ENCODE measurements around the gene TTLL4.

Gene TTLL4
- 14.1 to 32.8 (median 22.8) reads per million in 3 experiments for total RNA-seq

- DNase-seq, result peak; percentile 99
Observed at GRCh38 chr2:218710687-218711549, at the start of gene TTLL4. Gene TTLL4, plus strand, starts transcription at chr2:218710835. Its CDS starts 26,842 bp downstream, at chr2:218737677.

- no peak for DNase-seq
Observed at GRCh38 chr2:218662377-218662776, 48.3 kb upstream of the TTLL4 start.

GRCh38 chr2:218662827-218663226, 47.8 kb upstream of the TTLL4 start:
- no peak for DNase-seq

- no peak for DNase-seq
Observed at GRCh38 chr2:218663901-218664300, 46.7 kb upstream of the TTLL4 start.

GRCh38 chr2:218664653-218665052, 46.0 kb upstream of the TTLL4 start:
- no peak for DNase-seq

GRCh38 chr2:218671097-218671653, 39.5 kb upstream of the TTLL4 start:
- no peak for DNase-seq

GRCh38 chr2:218671654-218672566, 38.7 kb upstream of the TTLL4 start, which contains the start of the genes RNF25 and STK36:
Gene RNF25, minus strand, starts transcription at chr2:218672002. Its CDS starts 32 bp downstream, at chr2:218671970.
Gene STK36, plus strand, starts transcription at chr2:218672086. Its CDS starts 744 bp downstream, at chr2:218672830.
- peak; percentile 79 for DNase-seq

- no peak for DNase-seq
Observed at GRCh38 chr2:218679119-218679518, 31.5 kb upstream of the TTLL4 start.

- no peak for DNase-seq
Observed at GRCh38 chr2:218680061-218680460, 30.6 kb upstream of the TTLL4 start.

GRCh38 chr2:218687400-218688060, 23.1 kb upstream of the TTLL4 start:
- peak; percentile 29 for DNase-seq

- no peak for DNase-seq
Observed at GRCh38 chr2:218691234-218691633, 19.4 kb upstream of the TTLL4 start.

- no peak for DNase-seq
Observed at GRCh38 chr2:218694405-218695145, 16.1 kb upstream of the TTLL4 start.

GRCh38 chr2:218698885-218699284, 11.8 kb upstream of the TTLL4 start:
- DNase-seq, result no peak

- DNase-seq, result no peak
Observed at GRCh38 chr2:218701806-218702205, 8.8 kb upstream of the TTLL4 start.

GRCh38 chr2:218703341-218703740, 7.3 kb upstream of the TTLL4 start:
- DNase-seq, result no peak

- no peak for DNase-seq
Observed at GRCh38 chr2:218708086-218708485, 2.5 kb upstream of the TTLL4 start.

GRCh38 chr2:218709908-218710307, 727 bp upstream of the TTLL4 start:
- no peak for DNase-seq

GRCh38 chr2:218710334-218710686, 325 bp upstream of the TTLL4 start:
- no peak for DNase-seq

- no peak for DNase-seq
Observed at GRCh38 chr2:218711550-218711929, 905 bp downstream of the TTLL4 start.

GRCh38 chr2:218713922-218714321, 3.3 kb downstream of the TTLL4 start:
- DNase-seq, result no peak

GRCh38 chr2:218716070-218716469, 5.4 kb downstream of the TTLL4 start:
- DNase-seq, result no peak

- DNase-seq, result no peak
Observed at GRCh38 chr2:218717262-218717661, 6.6 kb downstream of the TTLL4 start.

Measured in central memory CD4-positive, alpha-beta T cell (primary cell).